Activated T-helper 1 cell treated with anti-CD3 and anti-CD28 coated beads, Interleukin-2, amount 50 U/mL, for 16 hours (primary cell): ENCODE measurements around the gene LRTM2.
A peak's percentile ranks its signal among the peaks of the same experiment; 100 is the strongest.

Experiments
- DNase-seq, 2 donors: peaks; one replicate each; pipeline ENCODE4 v3.0.0-alpha.2; 2020; ENCODE audit warnings: low read depth in 1 of 2, low spot score in 1 of 2

Gene LRTM2

DNA sequence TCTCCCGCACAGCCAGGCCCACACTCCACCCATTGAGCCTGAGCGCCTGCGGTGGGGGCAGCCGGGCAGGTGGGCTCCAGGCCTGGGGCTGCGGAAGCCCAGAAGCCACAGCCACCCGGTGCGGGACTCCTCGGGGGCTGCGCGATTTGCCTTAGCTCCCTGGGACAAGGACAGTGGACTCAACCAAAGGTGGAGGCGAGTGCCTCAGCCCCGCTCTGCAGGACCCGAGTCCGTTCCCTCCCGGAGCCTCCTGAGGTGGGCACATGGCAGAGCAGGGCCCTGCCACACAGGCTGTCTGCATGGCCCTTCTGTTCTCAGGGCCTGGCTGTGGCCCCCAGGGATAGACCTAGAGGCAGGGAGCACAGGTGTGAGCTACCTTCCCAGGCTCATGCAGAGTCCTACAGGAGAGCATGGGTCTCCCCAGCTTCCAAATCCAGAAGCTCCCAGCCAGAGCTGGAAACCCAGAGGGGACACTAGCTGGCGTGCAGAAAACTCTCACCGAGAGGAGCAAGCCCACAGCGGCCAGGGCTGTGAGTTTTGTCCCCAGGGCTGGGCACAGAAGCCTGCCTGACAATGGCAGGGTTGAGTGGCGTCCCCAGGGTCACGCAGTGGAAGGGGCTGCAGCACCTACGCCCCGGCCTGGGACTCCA lies 22.2 kb upstream of the LRTM2 start:
- DNase-seq, result no peak

DNA sequence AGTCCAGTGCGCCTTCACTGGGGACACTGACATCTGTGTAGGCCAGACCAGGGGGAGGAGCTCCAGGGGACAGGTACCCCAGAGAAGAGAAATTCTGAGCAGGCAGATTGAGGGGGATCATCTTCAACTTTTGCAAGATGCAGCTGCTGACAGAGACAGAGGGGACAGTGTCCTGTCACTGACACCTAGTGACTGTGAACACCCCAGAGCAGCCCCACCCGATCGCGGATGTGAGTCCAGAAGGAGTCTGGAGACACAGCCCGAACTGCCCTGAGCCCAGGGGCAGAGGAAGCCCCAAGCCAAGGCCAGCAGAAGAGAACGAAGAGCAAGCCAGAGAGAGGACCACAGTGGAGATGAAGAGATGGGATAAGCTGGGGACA lies 21.7 kb upstream of the LRTM2 start:
- no peak for DNase-seq

DNA sequence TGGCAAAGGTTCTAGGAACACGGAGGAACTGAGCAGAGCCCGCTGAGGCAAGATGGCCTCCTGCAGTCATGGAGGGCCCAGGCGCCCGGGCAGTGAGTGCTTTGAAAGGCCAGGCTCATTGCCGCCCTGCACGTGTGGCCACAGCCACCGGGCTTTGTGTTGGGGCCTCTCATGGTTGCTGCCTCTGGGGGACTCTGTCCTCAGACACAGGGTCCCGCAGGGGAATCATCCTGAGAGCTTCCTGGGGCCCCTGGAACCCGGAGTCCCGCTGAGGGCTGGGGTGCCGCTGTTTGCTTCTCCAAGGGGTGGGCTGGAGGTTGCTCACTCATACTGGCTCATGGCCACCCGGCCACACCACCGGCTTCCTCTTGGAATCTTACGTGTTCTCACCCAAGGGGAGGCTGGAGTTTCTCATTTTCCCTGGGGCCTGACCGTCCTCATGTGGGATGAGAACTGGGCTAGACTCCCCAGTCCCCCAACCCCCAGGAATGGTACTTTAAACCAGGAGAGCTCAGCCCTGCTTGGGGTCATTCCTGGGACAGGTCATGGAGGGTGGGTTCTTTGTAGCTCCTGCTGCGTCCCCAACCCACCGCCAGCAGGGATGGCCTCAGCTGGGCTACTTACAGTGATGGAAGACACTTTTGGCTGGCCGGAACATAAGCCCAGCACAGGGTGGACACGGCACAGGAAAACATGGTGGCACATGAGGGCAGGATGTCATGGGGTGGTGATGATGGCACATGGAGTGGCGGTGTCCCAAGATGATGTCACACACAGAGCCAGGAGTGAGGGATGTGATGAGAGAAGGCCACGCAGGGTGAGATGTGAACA lies 21.1 kb upstream of the LRTM2 start:
- DNase-seq, result no peak

DNA sequence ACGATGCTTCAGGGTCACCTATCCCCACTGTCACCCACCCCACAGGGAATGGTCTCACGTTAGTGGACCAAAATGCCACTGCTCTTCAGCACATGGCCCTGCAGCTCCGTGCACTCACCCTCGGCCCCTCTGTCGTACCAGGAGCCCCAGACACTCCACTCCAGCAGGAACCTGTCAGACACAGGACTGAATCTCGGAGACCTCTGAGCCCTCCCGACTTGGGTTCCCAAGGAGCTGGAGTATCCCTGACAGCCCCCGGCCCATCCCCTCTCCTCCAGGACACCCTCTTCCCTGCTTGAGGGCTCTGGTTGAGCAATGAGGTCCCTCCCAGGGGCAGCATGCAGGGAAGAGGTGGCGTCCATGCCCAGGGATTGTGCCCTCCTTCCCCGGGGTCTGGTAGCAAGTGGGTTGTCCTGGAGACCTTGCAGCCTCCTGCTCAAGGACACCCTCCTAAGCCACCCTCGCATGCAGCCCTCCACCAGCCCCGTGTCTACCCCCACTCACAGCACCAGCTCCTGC lies 20.4 kb upstream of the LRTM2 start:
- no peak for DNase-seq

DNA sequence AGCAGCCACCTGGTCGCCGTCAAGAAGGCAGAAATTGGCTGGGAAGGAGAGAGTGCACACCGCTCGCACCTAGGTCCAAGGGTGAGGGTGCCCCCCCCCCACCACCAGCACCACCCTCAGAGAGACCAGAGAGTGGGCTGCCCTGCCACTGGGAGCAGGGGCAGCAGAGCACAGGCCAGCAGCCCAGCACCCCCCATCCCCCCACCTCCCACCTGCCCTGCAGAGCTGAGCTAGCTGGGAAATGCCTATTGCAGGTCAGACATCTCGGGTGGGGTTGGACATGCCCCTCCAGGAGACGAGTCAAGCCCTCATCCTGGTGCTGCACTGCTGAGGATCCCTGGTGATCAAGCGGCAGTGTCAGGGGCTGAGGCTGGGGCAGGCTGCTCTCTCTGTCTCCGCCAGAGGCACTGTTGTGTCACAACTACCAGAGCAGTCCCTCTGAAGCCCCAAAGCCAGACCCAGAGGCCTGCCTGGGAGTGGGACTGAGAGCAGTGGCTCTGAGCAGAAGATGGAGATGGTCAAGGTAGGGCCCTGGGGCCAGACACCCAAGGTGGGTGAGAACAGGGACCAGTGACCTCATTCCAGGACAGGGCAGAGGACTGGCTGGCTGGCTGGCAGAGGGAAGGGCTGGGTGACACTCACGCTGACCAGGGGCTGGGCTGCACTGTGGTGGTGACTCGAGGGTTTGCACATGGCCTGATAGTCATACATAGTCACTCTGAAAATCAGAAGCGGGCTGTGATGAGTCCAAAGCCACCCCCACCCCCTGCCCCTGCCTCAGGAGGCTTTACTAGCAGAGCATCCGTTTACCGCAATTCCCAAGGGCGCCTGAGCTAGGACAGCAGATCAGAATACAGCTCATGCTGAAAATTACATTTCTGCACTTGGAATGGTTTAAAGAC lies 19.7 kb upstream of the LRTM2 start:
- DNase-seq, result no peak

DNA sequence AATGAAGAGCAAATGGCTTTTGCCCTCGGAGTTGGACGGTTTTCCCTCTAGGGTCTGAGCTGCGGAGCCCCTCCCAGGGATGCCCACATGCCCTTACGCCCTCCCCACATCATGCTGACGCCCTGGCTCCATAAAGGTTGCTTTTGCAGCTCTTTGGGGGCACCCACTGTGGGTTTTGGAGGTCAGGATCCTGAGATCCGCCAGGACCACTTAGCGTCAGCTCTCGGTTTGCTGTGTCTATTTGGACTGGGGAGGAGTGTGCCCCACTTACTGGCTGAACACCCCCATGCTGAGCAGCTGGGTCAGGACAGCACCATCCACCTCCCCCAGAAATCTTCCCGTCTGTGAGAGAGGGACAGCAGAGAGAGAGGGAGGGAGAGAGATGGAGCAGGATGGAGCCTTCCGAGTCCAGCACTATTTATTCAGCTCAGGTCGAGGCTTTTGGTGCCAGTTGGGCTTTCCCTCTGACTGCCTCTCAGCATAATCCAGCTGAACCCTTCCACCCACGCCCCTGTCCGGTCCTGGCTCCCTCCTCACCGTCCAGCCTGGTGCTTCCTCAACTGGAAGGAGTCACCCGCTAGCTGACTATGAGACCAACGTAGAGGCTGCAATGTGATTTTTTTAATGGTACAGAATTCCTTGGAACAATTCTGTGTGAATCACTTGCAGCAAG lies 18.9 kb upstream of the LRTM2 start:
- DNase-seq, result no peak

DNA sequence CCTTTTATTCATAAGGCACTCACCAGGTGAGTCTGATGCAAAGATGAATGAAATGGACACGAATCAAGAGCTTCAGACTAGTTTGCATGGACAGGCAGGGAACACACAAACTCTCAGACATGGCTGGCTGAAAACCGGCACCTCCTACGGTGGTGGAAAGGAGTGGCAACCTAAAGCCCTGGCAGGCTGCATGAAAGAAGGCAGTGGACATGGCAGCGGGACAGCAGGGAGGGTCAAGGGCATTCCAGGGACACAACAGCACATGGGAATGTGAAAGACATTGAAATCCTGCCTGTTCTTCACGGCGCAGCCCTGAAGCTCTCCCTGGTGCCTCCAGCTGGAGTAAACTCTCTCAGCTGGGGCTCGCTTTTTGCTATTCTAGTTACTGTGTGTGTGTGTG lies 16.6 kb upstream of the LRTM2 start:
- DNase-seq, result no peak

DNA sequence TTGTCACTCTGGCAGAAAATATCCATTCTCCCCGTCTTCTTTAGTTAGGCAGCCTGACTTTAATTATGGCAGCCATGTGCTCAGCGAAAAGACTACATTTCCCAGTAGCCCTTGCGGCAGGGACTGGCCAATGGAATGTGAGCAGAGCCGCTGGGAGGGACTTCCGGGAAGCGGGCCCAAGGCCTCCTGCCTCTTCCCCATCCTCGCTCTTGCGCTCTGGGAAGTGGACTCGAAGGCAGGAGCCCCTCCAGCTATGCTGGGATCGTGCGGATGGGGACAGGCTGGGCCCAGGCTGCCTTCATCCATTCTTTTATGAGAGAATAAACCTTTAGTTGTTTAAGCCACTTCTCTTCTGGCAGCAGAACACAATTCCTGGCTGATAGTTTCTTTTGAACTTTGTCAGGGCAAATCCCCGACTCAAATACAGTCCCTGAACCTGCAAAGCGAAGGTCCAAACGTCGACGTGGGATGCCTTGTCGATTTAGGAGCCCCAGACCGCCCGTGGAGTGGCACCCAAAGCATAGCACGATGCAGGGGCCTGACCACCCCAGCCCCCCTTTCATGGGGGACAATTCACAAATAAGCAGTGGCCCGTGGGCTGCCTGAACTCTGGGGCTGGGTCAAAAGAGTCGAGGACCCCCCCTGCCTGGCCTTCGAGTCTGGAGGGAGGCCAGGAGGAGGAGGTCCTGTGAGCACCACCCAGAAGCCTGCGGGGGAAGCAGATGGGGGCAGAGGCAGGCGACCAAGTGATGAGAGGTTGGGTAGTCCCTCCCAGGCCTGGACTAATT lies 15.6 kb upstream of the LRTM2 start:
- DNase-seq, result peak; percentile 65 to 73

DNA sequence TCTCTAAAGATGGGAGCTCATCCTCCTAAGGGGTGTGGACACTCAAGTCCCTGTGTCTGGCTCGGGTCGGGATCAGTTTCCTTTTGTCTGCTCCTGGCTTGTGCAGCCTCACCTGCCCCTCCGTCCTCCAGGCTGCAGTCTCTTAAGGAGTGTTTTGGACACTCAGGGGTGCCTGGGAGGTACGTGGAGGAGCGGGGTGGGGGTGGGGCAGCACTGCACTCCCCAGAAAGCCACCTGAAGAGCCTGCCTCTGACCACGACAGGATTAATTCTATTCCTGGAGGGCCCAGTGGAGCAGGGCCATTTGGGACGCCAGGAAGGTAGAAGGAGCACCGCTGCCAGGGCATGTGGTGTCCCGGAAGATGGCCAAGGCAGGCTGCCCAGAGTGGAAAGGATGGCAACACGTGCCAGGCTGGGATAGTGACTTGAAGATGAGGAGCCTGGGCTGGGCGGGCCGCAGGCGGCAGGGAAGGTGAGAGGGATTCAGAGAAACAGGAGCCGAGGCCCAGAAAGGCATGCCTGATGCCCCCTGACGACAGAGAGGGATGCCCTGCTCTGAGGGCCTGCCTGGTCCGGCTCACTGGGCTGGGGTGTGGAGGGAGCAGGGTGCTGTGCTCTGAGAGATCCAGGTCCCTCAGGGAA lies 14.8 kb upstream of the LRTM2 start:
- no peak for DNase-seq

DNA sequence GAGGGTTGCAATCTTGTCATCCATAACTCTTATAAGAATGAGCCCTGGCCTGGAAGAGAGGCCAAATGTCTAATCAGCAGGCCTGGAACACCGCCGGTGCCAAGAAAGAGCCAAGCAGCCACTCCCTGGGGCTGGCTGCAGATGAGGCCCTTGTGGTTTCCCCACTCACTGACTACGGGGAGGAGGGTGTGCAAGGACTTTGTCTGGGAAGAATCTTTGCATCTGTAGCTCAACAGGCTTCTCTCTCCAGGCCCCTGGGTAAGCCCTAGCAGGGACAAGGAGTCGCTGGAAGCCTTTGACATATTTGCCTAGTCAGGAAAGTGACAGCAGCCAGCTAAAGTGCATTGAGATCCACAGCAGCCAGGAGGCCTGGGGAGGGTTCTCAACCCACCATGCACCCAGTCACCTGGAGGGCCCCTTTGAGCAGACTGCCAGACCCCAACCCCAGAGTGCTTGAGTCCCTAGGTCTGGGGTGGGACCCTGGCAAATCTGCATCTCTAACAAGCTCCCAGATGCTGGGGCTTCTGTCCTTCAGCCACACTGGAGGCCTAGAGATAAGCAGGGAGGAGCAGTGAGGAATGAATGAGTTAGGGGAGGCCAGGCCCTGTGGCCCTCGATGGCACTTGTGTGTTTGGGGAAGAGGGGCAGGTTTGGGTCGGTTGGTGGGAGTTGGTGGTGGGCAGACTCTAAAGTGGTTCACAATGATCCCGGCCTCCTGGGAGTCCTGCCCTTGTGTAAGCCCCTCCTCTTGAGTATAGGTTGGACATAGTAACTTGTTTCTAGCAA lies 13.9 kb upstream of the LRTM2 start:
- no peak for DNase-seq

DNA sequence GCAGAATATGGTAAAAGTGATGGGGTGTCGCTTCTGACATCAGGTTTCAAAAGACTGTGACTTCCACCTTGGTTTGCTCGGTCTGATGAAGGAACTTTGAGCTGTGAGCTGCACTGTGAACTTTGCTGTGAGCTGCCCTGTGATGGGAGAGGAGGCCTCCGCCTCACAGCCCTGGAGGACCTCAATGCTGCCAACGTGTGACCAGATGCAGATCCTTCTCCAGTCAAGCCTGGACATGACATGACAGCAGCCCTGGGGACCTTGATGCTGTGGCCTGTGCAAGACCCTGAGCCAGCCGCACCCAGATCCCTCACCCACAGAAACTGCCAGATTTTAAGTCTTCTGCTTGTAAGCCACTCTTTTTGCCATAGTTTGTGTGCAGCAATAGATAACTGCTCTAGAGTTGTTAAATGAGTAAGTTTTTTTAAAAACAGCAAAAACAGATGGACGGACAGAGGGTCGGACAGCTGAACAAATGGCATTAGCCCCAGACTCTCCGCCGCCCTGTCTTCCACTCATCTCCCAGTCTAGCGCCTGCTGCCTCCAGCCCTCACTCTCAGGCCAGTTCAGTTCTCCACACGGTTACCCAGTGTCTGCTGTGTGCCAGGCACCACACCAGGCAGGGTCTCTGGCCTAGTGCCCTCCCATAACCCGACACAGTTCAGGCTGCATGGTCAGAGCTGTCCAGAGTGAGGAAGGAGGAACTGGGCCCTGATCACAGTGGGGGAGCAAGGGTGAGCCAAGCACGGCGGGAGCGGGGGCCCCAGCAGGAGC lies 13.1 kb upstream of the LRTM2 start:
- no peak for DNase-seq

DNA sequence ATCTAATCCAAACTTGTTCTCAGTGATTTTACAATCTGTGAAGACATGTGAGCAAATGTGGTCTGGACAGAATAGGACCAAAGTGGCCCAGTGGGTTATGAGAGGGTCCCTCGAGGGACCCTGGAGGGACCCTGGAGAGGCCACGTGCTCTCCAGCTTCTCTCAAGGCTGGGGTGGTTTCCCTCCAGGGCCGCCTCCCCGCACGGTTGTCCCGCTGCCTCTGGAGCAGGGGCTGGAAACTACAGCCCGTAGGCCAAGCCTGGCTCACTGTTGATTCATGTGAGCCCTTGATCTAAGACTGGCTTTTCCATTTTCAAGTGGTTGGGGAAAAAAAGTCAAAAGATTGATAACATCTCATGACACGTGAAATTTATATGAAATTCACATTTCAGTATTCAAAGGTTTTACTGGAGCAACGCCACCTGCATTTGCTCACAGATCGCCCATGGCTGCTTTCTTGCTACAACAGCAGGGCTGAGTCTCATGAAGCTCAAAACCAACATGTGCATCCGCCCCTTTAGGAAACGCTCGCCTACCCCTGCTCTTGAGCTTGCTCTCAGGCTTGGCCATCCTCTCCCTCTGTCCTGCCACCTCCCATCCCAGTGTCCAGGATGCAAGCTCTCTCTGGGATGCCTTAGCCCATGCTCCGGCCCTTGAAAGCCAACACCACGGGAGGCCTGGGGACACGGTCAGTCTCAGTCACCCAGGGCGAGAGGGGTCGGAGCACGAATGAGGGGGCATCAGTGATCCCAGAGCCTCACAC lies 12.1 kb upstream of the LRTM2 start:
- DNase-seq, result no peak

DNA sequence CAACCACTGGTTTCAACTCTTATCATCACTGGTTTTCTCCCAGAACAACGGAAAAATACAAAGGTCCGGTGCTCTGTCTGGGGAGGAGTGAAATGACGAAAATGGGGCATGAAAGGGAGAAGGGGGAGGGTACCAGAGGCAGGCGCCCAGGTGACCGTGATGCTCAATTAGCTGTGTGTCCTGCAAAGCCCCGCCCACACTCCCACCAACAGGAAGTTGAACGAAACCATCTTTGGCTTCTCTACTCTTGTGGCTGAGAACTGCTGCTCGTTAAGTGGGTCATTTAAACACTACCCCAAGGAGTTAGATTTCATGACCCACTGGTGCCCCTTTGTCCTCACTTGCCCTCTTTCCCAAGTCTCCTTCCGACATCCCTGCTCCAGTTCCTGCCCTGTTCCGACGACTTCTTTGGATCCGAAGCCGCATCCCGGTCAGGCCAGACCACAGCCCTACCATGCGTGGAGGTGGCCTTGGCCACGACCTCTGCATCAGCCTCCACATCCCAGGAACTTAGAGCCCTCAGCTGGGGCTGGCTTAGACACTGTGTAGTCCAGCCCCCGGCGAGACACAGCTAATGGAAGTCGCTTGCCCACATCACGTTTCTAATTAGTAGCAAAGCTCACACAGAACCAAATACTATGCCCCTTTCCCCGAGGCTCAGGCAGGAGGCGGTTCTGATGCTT lies 11.4 kb upstream of the LRTM2 start:
- DNase-seq, result no peak

DNA sequence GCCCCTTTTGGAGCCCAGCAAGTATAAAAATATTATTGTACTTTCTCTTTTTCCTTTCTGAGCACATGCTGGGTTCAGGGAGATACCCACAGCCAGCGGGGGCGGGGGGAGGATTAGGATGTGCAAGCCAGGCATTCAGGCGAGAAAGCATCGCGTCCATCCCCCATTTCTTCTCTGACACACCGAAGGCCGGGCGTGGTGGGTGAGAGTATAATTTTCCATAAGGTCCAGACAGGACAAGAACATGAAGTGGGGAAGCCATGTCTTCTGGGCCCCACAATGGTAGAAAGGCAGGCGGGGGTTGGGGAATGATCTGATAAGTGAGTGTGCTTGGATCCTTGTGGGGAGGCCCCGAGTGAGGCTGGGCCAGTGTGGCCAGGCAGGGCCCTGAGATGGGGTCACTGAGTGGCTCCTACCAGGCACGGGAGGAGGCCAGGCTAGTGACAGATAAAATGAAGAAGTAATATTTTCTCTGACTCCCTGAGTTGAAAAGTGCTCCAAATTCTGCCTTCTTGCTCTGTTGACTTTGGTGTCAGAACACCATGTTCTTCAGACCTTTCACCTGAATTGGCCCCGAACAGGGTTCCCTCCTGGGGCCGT lies 10.7 kb upstream of the LRTM2 start:
- no peak for DNase-seq

DNA sequence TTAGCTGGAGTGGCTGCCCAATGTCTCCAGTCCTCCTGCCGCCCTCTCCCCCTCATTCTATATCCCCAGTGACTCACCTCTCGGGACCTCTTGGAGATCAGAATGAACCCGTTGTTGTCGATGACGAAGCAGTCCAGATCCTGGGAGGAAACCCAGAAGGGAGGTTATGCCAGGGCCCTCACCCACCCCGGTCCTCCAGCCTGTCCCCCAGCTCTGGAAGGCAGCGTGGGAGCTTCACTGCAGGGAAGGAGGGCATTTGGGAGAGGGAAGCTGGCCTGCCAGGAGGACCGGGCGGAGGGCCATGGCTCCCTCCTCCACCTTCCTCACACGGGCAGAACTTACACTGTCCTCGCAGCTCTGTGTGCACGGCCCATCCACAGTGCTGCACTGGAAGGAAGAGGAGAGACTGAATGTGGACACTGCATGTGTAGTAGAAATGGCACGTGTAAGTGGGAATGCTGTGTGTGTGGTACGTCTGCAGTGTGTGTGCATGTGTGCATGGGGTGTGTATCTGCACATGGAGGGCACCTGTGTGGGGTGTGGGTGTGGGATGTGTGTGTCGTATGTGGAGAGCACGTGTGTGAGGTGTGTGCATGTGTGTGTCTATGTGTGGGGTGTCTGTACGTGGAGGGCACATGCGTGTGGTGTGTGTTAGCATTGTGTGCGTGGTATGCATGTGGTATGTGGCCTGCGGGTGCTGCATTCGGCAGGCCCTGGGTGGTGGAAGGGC lies 10.0 kb upstream of the LRTM2 start:
- DNase-seq, result no peak

DNA sequence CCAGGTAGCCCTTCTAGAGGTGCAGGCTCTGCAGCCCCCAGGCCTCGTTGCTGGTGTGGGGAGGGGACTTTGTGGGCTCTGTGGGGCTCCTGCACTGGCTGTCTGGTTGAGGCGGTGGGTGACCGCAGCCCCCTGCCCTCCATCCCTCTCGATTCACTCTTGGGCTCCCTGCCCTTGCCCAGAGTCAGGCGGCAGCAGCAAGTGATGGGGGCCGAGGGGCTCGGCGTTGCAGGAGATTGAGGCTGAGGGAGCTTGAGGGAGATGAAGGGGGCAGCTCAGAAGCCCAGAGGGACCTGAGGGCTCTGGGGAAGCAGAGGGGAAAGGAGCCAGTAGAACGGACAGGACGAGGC lies 9.5 kb upstream of the LRTM2 start:
- no peak for DNase-seq
